ENCODE data around the gene CAPS.
"Not testable (repeated sequence)": the region's sequence is repeated elsewhere in the genome, so short reads cannot be mapped to it uniquely, and the experiment has no call there.

CAPS gene

DNA sequence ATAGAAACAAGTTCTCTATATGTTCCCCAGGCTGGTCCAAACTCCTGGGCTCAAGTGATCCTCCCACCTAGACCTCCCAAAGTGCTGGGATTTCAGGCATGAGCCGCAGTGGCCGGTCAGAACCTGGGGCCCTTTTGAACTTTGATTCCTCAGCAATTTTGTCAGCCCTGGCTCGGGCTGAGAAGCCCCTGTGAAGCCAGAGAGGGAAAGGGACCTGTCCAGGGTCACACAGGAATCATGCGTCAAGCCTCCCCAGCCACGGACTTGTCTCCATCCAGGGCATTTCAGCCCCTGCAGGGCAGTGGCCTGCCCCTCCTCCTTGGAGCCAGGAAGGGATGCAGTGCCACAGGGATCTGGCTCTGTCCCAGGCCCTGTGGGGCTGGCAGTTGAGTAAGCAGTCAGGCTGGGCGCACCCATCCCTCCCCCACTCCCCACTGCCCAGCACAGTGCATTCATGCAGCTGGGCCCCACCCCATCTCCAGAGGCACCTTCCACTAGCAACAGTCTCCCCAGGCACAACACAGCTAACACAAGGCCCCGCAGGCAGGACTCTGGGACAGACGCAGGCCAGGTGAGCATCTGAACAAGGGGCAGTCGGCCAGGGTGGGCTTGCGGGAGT is at the start of gene CAPS:
Gene CAPS, plus strand, starts transcription at position 516 of the 619 bp plus-strand sequence. CDS start 153 bp downstream, outside the sequence.
- no peak for DNase-seq

- no peak for DNase-seq
Measured at GRCh38 chr19:5864725-5865486, 49.1 kb upstream of the CAPS start.

GRCh38 chr19:5865772-5866171 is 48.3 kb upstream of the CAPS start:
- DNase-seq = no peak

- DNase-seq = no peak
Measured at GRCh38 chr19:5867201-5868136, 46.6 kb upstream of the CAPS start.

DNA sequence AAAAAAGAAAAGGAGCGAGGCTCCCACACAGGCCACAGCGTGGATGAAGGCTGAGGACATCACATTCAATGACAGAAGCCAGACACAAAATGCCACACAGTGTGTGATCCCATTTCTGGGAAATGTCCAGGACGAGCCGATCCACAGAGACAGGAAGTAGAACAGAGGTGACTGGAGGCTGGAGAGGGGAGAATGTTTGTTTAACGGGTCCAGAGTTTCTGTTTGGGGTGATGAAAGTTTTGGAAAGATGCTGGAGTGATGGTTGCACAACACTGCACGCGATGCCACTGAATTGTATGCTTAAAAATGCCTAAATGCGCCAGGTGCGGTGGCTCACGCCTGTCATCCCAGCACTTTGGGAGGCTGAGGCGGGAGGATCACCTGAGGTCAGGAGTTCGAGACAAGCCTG is 43.1 kb upstream of the CAPS start:
- no peak for DNase-seq

- DNase-seq = no peak
Measured at GRCh38 chr19:5873617-5874199, 40.3 kb upstream of the CAPS start.

DNA sequence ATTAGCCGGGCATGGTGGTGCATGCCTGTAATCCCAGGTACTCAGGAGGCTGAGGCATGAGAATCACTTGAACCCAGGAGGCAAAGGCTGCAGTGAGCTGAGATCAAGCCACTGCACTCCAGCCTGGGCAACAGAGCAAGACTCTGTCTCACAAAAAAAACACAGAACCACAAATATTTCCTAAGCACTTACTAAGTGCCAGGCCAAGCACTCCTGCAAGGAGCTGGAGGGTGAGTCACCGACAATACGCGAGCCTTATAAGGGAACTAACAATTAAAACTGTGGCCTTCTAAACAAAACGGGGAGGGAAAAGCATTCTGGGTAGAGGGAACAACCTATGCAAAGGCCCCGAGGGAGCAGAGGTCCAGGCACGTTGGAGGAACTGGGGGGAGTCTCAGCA is 39.6 kb upstream of the CAPS start:
- DNase-seq = not testable (repeated sequence)

DNA sequence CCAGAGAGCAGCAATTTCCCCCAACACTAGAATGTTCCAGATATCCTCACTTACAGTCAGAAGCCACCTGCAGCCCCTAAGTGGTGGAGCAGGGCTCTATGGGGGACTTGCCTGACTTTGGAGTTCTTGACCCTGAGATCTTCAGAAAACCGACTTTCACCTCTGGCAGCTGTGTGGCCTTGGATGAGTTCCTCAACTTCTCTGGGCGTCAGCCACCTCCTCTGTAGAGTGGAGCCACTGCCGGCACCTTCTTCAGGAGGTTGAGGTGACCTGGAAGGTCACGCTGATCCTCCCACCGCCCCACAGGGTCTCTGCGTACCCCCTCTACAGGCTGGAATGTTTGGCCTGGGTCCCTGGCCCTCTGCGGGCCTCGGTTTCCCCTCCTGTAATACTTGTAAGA is 36.6 kb upstream of the CAPS start:
- no peak for DNase-seq

GRCh38 chr19:5877882-5878281 is 36.2 kb upstream of the CAPS start:
- DNase-seq = no peak

DNA sequence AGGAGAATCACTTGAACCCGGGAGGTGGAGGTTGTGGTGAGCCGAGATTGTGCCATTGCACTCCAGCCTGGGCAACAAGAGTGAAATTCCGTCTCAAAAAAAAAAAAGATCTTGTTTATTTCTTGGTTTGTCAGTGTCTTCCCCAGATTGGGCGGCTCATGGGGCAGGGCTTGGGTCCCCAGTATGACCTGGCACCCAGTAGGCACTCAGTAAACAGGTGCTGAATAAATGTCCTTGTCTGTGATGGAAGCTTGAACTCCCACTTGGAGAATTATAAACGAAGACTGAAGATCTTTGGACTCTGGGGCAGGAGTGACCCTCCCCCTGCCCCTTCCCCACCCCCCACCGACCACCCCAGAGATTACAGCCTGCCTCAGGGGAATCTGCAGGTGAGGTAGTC is 33.9 kb upstream of the CAPS start:
- no peak for DNase-seq

GRCh38 chr19:5880604-5881078 is 33.4 kb upstream of the CAPS start:
- no peak for DNase-seq

GRCh38 chr19:5881543-5882299 is 32.3 kb upstream of the CAPS start:
- DNase-seq = no peak

GRCh38 chr19:5882421-5882968 is 31.6 kb upstream of the CAPS start:
- no peak for DNase-seq

GRCh38 chr19:5883157-5883873 is 30.7 kb upstream of the CAPS start:
- not testable (repeated sequence) for DNase-seq

DNA sequence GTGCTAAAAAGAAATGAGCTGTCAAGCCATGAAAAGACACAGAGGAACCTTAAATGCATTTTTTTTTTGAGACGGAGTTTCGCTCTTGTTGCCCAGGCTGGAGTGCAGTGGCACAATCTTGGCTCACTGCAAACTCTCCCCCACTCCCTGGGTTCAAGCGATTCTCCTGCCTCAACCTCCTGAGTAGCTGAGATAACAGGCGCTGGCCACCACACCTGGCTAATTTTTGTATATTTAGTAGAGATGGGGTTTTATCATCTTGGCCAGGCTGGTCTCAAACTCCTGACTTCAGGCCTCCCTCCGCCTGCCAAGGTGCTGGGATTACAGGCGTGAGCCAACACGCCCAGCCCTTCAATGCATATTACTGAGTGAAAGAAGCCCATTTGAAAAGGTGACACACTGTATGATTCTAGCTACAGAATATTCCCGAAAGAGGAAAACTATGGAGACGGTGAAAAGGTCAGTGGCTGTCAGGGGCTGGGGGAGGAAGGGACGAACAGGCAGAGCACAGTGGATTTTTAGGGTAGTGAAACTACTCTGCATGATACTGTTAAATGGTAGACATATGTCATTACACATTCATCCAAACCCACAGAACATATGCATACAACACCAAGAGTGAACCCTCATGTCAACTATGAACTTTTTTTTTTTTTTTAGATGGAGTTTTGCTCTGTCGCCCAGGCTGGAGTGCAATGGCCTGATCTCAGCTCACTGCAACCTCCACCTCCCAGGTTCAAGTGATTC is 29.8 kb upstream of the CAPS start:
- DNase-seq = not testable (repeated sequence)

GRCh38 chr19:5889288-5889971 is 24.6 kb upstream of the CAPS start:
- DNase-seq = no peak

- no peak for DNase-seq
Measured at GRCh38 chr19:5890099-5890498, 24.0 kb upstream of the CAPS start.

DNA sequence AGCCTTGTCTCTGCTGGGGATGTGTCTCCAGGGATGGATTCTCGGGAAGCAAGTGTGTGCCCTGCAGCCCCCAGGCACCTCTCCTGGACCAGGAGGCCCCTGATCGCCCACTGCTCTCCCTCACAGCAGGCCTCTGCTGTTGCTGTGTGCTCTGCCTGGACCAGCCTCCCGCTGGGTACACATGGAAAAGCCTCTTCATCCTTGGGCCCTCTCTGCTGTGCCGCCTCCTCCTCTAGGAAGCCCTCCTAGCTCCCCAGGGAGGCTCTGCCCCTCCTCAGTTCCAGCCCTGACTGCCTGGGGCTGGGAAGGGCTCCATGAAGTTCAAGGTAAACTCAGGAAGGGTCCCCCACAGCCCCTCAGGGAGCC is 22.5 kb upstream of the CAPS start:
- DNase-seq = no peak

GRCh38 chr19:5891938-5892771 is 21.9 kb upstream of the CAPS start:
- no peak for DNase-seq

Data from NCI-H345 (cell line).